Limb (tissue), 2 donors: ENCODE results near the gene CTSD.
"Not testable (repeated sequence)": the region's sequence is repeated elsewhere in the genome, so short reads cannot be mapped to it uniquely, and the experiment has no call there.

Experiments
- DNase-seq, 2 donors: peaks; one replicate each; pipeline ENCODE4 v3.0.0-alpha.2; 2016; ENCODE audit errors: extremely low spot score in 2 of 2

Gene CTSD

DNA sequence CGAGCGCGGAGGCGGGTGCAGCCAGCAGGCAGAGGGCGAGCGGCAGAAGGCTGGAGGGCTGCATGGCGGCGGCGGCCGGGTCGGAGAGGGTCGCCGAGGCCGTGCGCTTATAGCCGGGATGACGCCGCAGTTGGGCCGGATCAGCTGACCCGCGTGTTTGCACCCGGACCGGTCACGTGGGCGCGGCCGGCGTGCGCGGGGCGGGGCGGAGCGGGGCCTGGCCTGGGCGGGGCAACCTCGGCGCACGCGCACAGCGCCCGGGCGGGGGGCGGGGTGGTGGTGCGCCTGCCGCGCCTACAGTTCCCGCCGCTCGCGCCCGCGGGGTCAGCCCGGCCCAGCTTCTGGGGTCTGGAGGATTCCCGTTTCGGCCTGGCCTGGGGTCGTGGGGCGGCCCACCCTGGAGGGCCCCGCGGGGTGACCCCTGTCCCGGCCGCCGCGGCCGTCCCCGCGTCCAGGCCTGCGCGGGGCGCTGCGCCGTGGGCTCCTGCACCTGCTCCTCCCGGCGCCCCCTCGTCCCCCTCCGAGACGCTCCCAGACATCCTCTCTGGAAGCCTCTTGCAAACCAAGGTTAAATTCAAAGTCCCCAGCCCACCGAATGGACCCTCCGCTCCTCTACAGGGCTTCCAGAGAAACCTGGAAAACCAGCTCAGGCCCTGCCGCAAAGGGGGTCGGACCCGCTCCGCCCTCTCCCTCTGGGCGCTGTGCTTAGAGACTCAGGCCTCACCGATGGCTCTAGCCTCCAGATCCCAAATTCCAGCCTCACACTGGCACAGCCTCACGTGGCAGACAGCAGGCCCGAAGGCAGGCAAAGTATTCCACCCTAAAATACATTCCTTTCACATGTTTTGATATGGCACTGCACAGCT lies at the start of gene CTSD:
Gene CTSD, minus strand, starts transcription at position 132 of the 866 bp plus-strand sequence. Its CDS starts 68 bp downstream, at position 64.
- peak; percentile 70 to 94 for DNase-seq

DNA sequence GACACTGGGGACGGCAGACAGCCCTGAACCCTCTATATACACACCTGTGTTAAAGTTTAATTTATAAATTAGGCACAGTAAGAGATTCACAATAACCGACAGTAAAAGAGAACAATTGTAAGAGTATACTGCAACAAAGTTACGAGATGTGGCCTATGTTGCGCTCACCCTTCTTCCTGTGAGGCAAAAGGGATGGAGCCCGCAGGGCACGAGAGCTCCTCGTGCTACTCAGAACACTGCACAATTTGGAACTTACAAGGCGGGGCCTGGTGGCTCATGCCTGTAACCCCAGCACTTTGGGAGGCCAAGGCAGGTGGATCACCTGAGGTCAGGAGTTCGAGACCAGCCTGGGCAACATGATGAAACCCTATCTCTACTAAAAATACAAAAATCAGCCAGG lies 49.6 kb upstream of the CTSD start:
- DNase-seq, result not testable (repeated sequence)

DNA sequence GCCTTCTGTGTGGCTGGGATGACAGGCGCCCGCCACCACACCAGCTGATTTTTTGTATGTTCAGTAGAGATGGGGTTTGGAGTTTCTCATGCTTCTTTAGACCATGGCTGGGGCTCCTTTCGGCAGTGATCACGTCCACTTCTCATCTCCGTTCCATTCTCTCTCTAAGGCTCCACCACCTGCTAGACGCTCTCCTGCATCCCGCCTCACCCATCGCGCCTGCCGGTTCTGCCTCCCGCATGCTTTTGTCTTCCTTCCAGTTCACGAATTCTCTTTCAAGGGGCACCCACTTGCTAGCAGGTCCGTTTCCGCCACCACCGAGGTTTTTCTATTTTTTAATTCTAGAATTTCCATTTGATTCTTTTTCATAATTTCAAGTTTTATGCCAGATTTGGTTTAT lies 49.1 kb upstream of the CTSD start:
- no peak for DNase-seq

DNA sequence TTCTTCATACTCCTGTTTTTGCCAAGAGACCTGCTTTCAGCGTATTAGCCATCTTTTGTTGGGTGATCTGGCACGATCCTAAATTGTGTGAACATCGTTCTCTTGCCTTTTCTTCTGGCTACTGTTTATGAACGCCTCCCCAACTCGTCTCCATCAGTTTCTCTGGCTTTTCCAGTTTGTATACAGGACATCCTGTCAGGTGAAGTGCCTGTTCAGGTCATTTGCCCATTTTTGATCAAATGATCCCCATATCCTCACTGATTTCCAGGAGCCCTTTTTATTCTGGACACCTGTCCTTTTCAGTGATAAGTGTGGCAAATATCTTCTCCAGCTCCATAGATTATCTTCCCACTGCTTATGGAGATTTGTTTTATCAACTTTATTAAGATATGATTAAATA lies 48.5 kb upstream of the CTSD start:
- DNase-seq, result no peak

GRCh38 chr11:1810761-1811160 lies 47.0 kb upstream of the CTSD start:
- no peak for DNase-seq

DNA sequence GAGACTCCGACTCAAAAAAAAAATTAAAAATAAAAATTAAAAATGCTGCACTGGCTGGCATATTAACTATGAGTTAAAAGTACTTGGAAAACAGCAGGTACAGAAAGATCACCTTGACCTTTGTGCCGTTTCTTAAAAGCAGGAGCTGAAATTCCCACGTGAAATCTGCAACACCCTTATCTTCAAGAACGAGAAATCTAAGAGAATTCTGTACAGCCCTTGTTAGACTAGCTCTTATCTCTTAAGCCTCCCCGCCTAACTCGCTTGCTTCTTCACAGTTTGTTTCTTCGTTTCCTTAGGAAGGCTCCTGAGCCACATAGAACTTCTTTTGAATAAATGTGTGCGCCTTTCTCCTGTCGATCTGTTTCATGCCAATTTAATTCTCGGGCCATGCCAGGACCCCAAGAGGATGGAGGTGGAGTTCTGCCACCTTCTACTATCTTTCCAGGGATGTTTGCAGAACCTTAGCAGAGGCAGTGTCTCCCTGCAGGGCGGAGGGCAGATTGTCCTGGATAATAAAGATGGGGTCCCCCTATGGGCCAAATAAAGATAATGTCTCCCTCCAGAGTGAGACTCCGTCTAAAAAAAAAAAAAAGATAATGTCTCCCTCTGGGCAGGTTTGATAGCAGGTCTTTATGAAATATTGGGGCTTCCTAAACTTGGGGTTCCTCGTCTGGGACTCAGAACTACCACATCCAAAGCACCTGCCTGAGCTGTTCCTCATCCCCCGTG lies 43.7 kb upstream of the CTSD start:
- no peak for DNase-seq

- no peak for DNase-seq
Observed at GRCh38 chr11:1805525-1805924, 41.8 kb upstream of the CTSD start.

DNA sequence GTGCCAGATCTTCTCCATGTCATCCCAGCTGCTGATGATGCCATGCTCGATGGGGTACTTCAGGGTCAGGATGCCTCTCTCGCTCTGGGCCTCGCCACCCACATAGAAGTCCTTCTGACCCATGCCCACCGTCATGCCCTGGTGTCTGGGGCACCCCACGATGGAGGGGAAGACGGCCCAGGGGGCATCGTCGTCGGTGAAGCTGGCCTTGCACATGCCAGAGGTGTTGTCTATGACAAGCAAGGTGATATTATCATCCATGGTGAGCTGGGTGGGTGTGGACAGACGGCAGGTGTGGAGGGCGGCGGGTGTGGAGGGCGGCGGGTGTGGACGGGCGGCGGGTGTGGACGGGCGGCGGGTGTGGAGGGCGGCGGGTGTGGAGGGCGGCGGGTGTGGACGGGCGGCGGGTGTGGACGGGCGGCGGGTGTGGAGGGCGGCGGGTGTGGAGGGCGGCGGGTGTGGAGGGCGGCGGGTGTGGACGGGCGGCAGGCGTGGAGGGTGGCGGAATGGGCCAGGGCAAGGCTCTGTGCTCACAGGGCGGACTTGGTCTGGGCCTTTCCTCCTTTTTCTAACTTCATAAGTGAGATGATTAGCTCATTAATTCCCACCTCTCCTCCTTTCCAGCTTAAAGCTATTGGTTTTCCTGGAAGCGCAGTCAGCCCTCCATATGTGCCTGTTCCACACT lies 40.2 kb upstream of the CTSD start:
- not testable (repeated sequence) for DNase-seq

GRCh38 chr11:1803246-1803645 lies 39.5 kb upstream of the CTSD start:
- DNase-seq, result no peak

- DNase-seq, result no peak
Observed at GRCh38 chr11:1797391-1798125, 33.8 kb upstream of the CTSD start.

DNA sequence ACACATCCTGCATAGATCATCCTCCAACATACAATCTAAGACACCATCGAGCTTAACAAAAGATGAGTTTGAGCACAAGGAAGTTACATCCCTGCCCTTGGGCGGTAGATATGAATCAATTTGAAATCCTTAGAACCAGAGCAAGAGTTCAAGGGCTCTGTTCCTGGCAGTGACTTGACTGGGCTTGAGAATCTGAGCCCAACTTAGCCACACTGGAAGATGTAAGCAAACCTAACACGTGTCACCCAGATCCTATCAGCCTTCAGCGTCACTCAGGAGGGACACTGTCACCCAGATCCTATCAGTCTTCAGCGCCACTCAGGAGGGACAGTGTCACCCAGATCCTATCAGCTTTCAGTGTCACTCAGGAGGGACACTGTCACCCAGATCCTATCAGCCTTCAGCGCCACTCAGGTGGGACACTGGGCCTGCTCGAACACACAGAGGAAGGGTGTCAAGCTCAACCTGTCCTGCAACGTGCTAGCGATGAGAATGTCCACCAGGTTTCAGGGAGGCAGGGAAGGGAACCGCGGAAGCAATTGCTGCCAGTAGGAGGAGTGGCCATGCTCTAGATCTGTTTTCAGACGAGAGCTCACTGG lies 32.8 kb upstream of the CTSD start:
- DNase-seq, result no peak

DNA sequence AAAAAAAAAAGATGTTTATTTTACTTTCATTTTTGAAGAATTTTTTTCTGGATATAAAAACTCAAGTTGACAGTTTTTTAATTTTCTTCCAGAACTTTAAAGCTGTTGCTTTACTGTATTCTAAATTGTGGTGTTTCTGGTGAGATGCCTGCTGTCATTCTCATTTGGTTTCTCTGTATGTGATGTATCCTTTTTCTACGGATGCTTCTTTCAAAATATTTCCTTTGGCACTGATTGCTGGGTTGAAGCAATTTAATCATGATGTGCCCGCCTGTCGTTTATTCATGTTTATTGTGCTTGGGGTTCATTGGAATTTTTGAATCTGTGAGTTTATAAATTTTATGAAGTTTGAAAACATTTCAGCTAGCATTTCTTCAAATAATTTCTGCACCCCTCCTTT lies 29.4 kb upstream of the CTSD start:
- no peak for DNase-seq

GRCh38 chr11:1792461-1792860 lies 28.7 kb upstream of the CTSD start:
- no peak for DNase-seq

- no peak for DNase-seq
Observed at GRCh38 chr11:1791912-1792311, 28.2 kb upstream of the CTSD start.

- no peak for DNase-seq
Observed at GRCh38 chr11:1786466-1786865, 22.7 kb upstream of the CTSD start.

GRCh38 chr11:1785749-1786413 lies 22.2 kb upstream of the CTSD start:
- DNase-seq, result no peak

GRCh38 chr11:1784761-1785650 lies 21.3 kb upstream of the CTSD start:
- DNase-seq, result no peak

GRCh38 chr11:1783725-1784529 lies 20.2 kb upstream of the CTSD start:
- no peak for DNase-seq
